Measurements from ENCODE around the gene PSMD14. TPM values are rescaled to one million over a fixed set of nuclear protein-coding genes. Genes with fewer than 3 reads are reported as not detected.

Gene PSMD14
- total and polyA plus RNA-seq, 2 donors (not counting 1 experiment from before 2014, with no cell fraction given), result 7.4 to 27.0 TPM

- no peaks in the 10 kb centered on the region for H3K4me1 ChIP-seq (ENCODE audit: control insufficient read depth in 2 of 2, insufficient read depth in 2 of 2, low read length in 2 of 2)
- DNase-seq, result no peak
- no CpG with 5 or more reads among the region's 2 CpGs for WGBS (ENCODE audit: insufficient coverage)
- Mint-ChIP-seq H3K9me3 (ENCODE audit: insufficient read depth) (no peaks in the 10 kb centered on the region), H3K27me3 (no peaks in the 10 kb centered on the region), H3K27ac (no peak overlapping the region), H3K4me1 (no peaks in the 10 kb centered on the region), H3K4me3 (no peak overlapping the region)
- H3K4me2 ChIP-seq (replicated peaks; ENCODE audit: low read depth, low read length, poor library complexity, severe bottlenecking), result no peak overlapping the region
- H3K9ac ChIP-seq (ENCODE audit: low read length), result no peak overlapping the region
- H3K36me3 ChIP-seq (replicated peaks in 1 of 2; ENCODE audit: control extremely low read depth in 1 of 2, control insufficient read depth in 1 of 2, extremely low read depth in 1 of 2, insufficient read depth in 2 of 2, low read length in 1 of 2), result peaks cover 8 to 21% of the 10 kb centered on the region in 2 experiments
- ChIA-PET CTCF (interaction anchor here (0.6 kb wide), 1 partner anchor 307 kb away, joined by 6 read pairs; no protein-coding TSS in a partner anchor), POLR2A (no interaction called here)
- intact Hi-C loops (cut with micrococcal nuclease), result no loop called here
- no peaks in the 10 kb centered on the region for H3K27me3 ChIP-seq (replicated peaks in 1 of 4; ENCODE audit: control extremely low read depth in 1 of 4, control insufficient read depth in 3 of 4, insufficient read depth in 4 of 4, low read length in 3 of 4)
- no peak for TF ChIP-seq CTCF (IDR thresholded peaks at IDR 0.05)
- no peak for TF ChIP-seq EZH2 (IDR thresholded peaks at IDR 0.05; ENCODE audit: borderline replicate concordance, insufficient read depth, low read depth, low read length, poor library complexity, severe bottlenecking)
- H3K9me3 ChIP-seq (ENCODE audit: control extremely low read depth in 1 of 3, control insufficient read depth in 2 of 3, insufficient read depth in 1 of 3, low read length in 2 of 3), result no peaks in the 10 kb centered on the region
- ATAC-seq (ENCODE audit: low read depth), result no peak
- H2AFZ ChIP-seq (ENCODE audit: insufficient read depth, low read depth, low read length, poor library complexity, severe bottlenecking), result no peak overlapping the region
- H3K79me2 ChIP-seq (ENCODE audit: control insufficient read depth, insufficient read depth, low read length), result no peaks in the 10 kb centered on the region
- no peaks in the 10 kb centered on the region for H4K20me1 ChIP-seq (ENCODE audit: control insufficient read depth, insufficient read depth, low read length, poor library complexity, severe bottlenecking)
- H3K27ac ChIP-seq (ENCODE audit: low read length in 2 of 2), result no peak overlapping the region
- no peak overlapping the region for H3K4me3 ChIP-seq (ENCODE audit: control extremely low read depth in 1 of 5, extremely low read depth in 1 of 5, insufficient read depth in 1 of 5, low read depth in 2 of 5, low read length in 4 of 5)
Measured at GRCh38 chr2:161369311-161369710, 61.1 kb downstream of the PSMD14 start.

GRCh38 chr2:161370981-161371380 is 62.8 kb downstream of the PSMD14 start:
- no peak overlapping the region for H2AFZ ChIP-seq (ENCODE audit: insufficient read depth, low read depth, low read length, poor library complexity, severe bottlenecking)
- ChIA-PET POLR2A (no interaction called here), CTCF (no interaction called here)
- no peaks in the 10 kb centered on the region for H3K27me3 ChIP-seq (replicated peaks in 1 of 4; ENCODE audit: control extremely low read depth in 1 of 4, control insufficient read depth in 3 of 4, insufficient read depth in 4 of 4, low read length in 3 of 4)
- intact Hi-C loops (cut with micrococcal nuclease), result no loop called here
- no peaks in the 10 kb centered on the region for H4K20me1 ChIP-seq (ENCODE audit: control insufficient read depth, insufficient read depth, low read length, poor library complexity, severe bottlenecking)
- H3K9ac ChIP-seq (ENCODE audit: low read length), result no peak overlapping the region
- H3K27ac Mint-ChIP-seq, result no peak overlapping the region
- no peaks in the 10 kb centered on the region for H3K9me3 ChIP-seq (ENCODE audit: control extremely low read depth in 1 of 3, control insufficient read depth in 2 of 3, insufficient read depth in 1 of 3, low read length in 2 of 3)
- H3K4me3 ChIP-seq (ENCODE audit: control extremely low read depth in 1 of 5, extremely low read depth in 1 of 5, insufficient read depth in 1 of 5, low read depth in 2 of 5, low read length in 4 of 5), result no peak overlapping the region
- ATAC-seq (ENCODE audit: low read depth), result no peak
- DNase-seq, result no peak
- H3K4me3 Mint-ChIP-seq, result no peak overlapping the region
- H3K36me3 ChIP-seq (replicated peaks in 1 of 2; ENCODE audit: control extremely low read depth in 1 of 2, control insufficient read depth in 1 of 2, extremely low read depth in 1 of 2, insufficient read depth in 2 of 2, low read length in 1 of 2), result peaks cover 8 to 21% of the 10 kb centered on the region in 2 experiments
- H3K27ac ChIP-seq (ENCODE audit: low read length in 2 of 2), result no peak overlapping the region
- no peaks in the 10 kb centered on the region for H3K9me3 Mint-ChIP-seq (ENCODE audit: insufficient read depth)
- H3K4me2 ChIP-seq (replicated peaks; ENCODE audit: low read depth, low read length, poor library complexity, severe bottlenecking), result no peak overlapping the region
- H3K4me1 Mint-ChIP-seq, result no peaks in the 10 kb centered on the region
- H3K79me2 ChIP-seq (ENCODE audit: control insufficient read depth, insufficient read depth, low read length), result no peaks in the 10 kb centered on the region
- H3K4me1 ChIP-seq (ENCODE audit: control insufficient read depth in 2 of 2, insufficient read depth in 2 of 2, low read length in 2 of 2), result no peaks in the 10 kb centered on the region
- H3K27me3 Mint-ChIP-seq, result no peaks in the 10 kb centered on the region
- WGBS (ENCODE audit: insufficient coverage), result 83% methylated on average over 1 of the region's 3 CpGs
- TF ChIP-seq EZH2 (IDR thresholded peaks at IDR 0.05; ENCODE audit: borderline replicate concordance, insufficient read depth, low read depth, low read length, poor library complexity, severe bottlenecking) (no peak), CTCF (IDR thresholded peaks at IDR 0.05) (no peak)

Data from B cell (primary cell).